ENCODE measurements around the gene CHST5. TPM values are rescaled to one million over a fixed set of nuclear protein-coding genes. Genes with fewer than 3 reads are reported as not detected.

The CHST5 gene
- total and polyA plus RNA-seq, 9 of the 15 experiments (the other 6 are each of a cell fraction or from before 2014, with no cell fraction given) = 0.06 to 0.21 (median 0.14) TPM; not detected in 5

- TF ChIP-seq HDAC6 (IDR thresholded peaks at IDR 0.05; ENCODE audit: low read depth, low read length) = no peak
Measured at GRCh38 chr16:75481475-75481874, 54.4 kb downstream of the CHST5 start (continued).

DNA sequence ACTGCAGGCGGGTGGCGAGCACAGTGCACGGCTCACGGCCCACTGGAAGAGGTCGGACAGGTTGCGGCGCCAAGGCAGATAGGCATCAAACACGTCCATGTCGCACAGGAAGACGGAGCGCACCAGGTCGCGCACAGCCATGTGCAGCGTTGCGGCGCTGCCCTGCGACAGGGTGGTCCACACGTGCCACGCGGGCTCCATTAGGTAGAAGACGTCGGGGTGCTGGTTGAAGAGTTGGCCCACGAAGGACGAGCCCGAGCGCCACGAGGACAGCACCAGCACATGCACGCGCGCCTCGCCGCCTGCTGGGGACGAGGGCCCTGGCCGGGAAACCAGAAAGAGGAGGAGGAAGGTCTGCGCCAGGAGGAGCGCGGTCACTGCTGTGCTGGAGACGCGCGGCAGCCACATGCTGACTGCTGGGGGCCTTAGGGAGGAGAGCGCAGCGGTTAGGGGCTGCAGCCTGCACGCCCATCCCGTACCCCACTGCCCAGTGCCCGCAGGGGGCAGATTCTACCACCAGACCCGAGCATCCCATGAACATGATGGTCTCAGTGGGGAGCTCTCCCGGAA is 56.4 kb downstream of the CHST5 start:
- H3K4me2 ChIP-seq (ENCODE audit: insufficient read depth, low read length) = no peak overlapping the region
- POLR2A ChIA-PET = no interaction called here
- BruUV-seq (replicated peaks) = no TSS peak
- no peak overlapping the region for H2AFZ ChIP-seq (ENCODE audit: low read depth, low read length)
- H4K20me1 ChIP-seq (replicated peaks; ENCODE audit: control insufficient read depth, insufficient read depth, low read length) = no peaks in the 10 kb centered on the region; the same call in 1 of the 2 replicates
- no peak overlapping the region for H3K4me3 ChIP-seq
- peaks cover 0 to 9% of the 10 kb centered on the region in 2 experiments; a peak in 2 of 5 replicates for H3K4me1 ChIP-seq (replicated peaks in 1 of 2; ENCODE audit: control insufficient read depth in 2 of 2, insufficient read depth in 2 of 2, low read length in 2 of 2)
- CTCF ChIA-PET (ENCODE audit: low intra/inter-chr PET ratio) = no interaction called here
- H3K9me3 ChIP-seq (replicated peaks; ENCODE audit: control insufficient read depth, insufficient read depth, low read depth, low read length) = no peaks in the 10 kb centered on the region
- TF ChIP-seq E2F6 (IDR thresholded peaks at IDR 0.05; ENCODE audit: borderline replicate concordance in 1 of 2, extremely low read depth in 1 of 2, insufficient read depth in 1 of 2, insufficient read length in 1 of 2, low read depth in 1 of 2, low read length in 1 of 2, poor library complexity in 1 of 2, severe bottlenecking in 1 of 2) = peak in 1 of 2 experiments; percentile 29
- TF ChIP-seq NEUROD1 (IDR thresholded peaks at IDR 0.05; ENCODE audit: borderline replicate concordance, low read depth, low read length, partially characterized antibody) = no peak
- H3K36me3 ChIP-seq (ENCODE audit: control insufficient read depth, insufficient read depth, low read length) = no peaks in the 10 kb centered on the region
- no peaks in the 10 kb centered on the region for H3K9me1 ChIP-seq (ENCODE audit: control insufficient read depth, insufficient read depth, low read length)
- 46% methylated on average over 34 of the region's 47 CpGs for WGBS (ENCODE audit: insufficient coverage, low coverage, missing lambda C conversion rate)
- in situ Hi-C loops (cut with MboI) (loop anchor here (10.0 kb wide), 1 partner anchor 285 kb away; no protein-coding TSS in a partner anchor), intact Hi-C loops (cut with micrococcal nuclease) (no loop called here)
- FAIRE-seq (no peak), DNase-seq (ENCODE audit: extremely low read depth in 1 of 4, low spot score in 3 of 4) (no peak), ATAC-seq (no peak)
- H3K79me2 ChIP-seq (ENCODE audit: control insufficient read depth, insufficient read depth, low read length) = no peaks in the 10 kb centered on the region
- peaks cover 13 to 62% of the 10 kb centered on the region in 2 experiments; a peak in 4 of 5 replicates for H3K27me3 ChIP-seq (ENCODE audit: control insufficient read depth in 2 of 2, insufficient read depth in 2 of 2, low read length in 2 of 2)
- H3K27ac ChIP-seq (ENCODE audit: extremely low read depth, low read depth, low read length) = no peak overlapping the region
- no peak overlapping the region; a peak in 1 of 4 replicates for H3K9ac ChIP-seq (ENCODE audit: insufficient read depth in 1 of 2, low read depth in 2 of 2, low read length in 2 of 2)

Other genes starting within 250 kb of the CHST5 start
Only the 7 nearest of the 11 such genes appear.
- gene CFDP1, start 102.6 kb downstream of the CHST5 start, total RNA-seq (2014; rRNA removed) = 40.0 and 43.7 TPM in 2 replicates
- 70.4 and 73.6 TPM in 2 replicates for gene CFDP1, start 102.6 kb downstream of the CHST5 start, total RNA-seq (2014; rRNA removed; fragmentation: Illumina TruSeq; extraction: Trizol)
- 76.7 and 77.1 TPM in 2 replicates for gene CFDP1, start 102.6 kb downstream of the CHST5 start, total RNA-seq (2015; rRNA removed; fragmentation: Illumina TruSeq; extraction: Trizol)
- gene CFDP1, start 102.6 kb downstream of the CHST5 start, total RNA-seq (2021) = 30.3 and 31.5 TPM in 2 replicates
- gene CFDP1, start 102.6 kb downstream of the CHST5 start, polyA plus RNA-seq (2011; rRNA removed) = 29.2 and 44.3 TPM in 2 replicates
- 61.1 and 78.4 TPM in 2 replicates for gene CFDP1, start 102.6 kb downstream of the CHST5 start, polyA plus RNA-seq (2014; fragmentation: Illumina TruSeq; extraction: Trizol)
- 10 to 100 TPM; 33.4 to 61.7 TPM for gene CFDP1, start 102.6 kb downstream of the CHST5 start, polyA plus RNA-seq (2014; fragmentation: Nextera tagmentation; extraction: Ambion mirVana)
- 57.5 and 65.0 TPM in 2 replicates for gene CFDP1, start 102.6 kb downstream of the CHST5 start, polyA plus RNA-seq (2014; rRNA removed)
- gene TMEM170A, start 71.4 kb downstream of the CHST5 start, total RNA-seq (2014; rRNA removed) = 11.3 and 15.0 TPM in 2 replicates
- 17.6 and 18.2 TPM in 2 replicates for gene TMEM170A, start 71.4 kb downstream of the CHST5 start, total RNA-seq (2014; rRNA removed; fragmentation: Illumina TruSeq; extraction: Trizol)
- 18.4 and 19.0 TPM in 2 replicates for gene TMEM170A, start 71.4 kb downstream of the CHST5 start, total RNA-seq (2015; rRNA removed; fragmentation: Illumina TruSeq; extraction: Trizol)
- gene TMEM170A, start 71.4 kb downstream of the CHST5 start, total RNA-seq (2021) = 16.6 and 18.0 TPM in 2 replicates
- gene TMEM170A, start 71.4 kb downstream of the CHST5 start, polyA plus RNA-seq (2011; rRNA removed) = 28.3 and 30.2 TPM in 2 replicates
- 9.2 and 11.2 TPM in 2 replicates for gene TMEM170A, start 71.4 kb downstream of the CHST5 start, polyA plus RNA-seq (2014; fragmentation: Illumina TruSeq; extraction: Trizol)
- gene TMEM170A, start 71.4 kb downstream of the CHST5 start, polyA plus RNA-seq (2014; fragmentation: Nextera tagmentation; extraction: Ambion mirVana) = 1 to 10 TPM; 6.1 to 7.3 TPM
- gene TMEM170A, start 71.4 kb downstream of the CHST5 start, polyA plus RNA-seq (2014; rRNA removed) = 10.0 and 10.2 TPM in 2 replicates
- 0.05 TPM in 1 of 2 replicates, not detected in the other for gene CHST6, start 40.7 kb downstream of the CHST5 start, total RNA-seq (2014; rRNA removed)
- gene CHST6, start 40.7 kb downstream of the CHST5 start, total RNA-seq (2014; rRNA removed; fragmentation: Illumina TruSeq; extraction: Trizol) = not detected in 2 replicates
- gene CHST6, start 40.7 kb downstream of the CHST5 start, total RNA-seq (2015; rRNA removed; fragmentation: Illumina TruSeq; extraction: Trizol) = not detected in 2 replicates
- gene CHST6, start 40.7 kb downstream of the CHST5 start, total RNA-seq (2021) = 0.02 and 0.09 TPM in 2 replicates
- gene CHST6, start 40.7 kb downstream of the CHST5 start, polyA plus RNA-seq (2011; rRNA removed) = 0.01 TPM in 1 of 2 replicates, not detected in the other
- gene CHST6, start 40.7 kb downstream of the CHST5 start, polyA plus RNA-seq (2014; fragmentation: Illumina TruSeq; extraction: Trizol) = not detected in 2 replicates
- not detected for gene CHST6, start 40.7 kb downstream of the CHST5 start, polyA plus RNA-seq (2014; fragmentation: Nextera tagmentation; extraction: Ambion mirVana)
- not detected in 2 replicates for gene CHST6, start 40.7 kb downstream of the CHST5 start, polyA plus RNA-seq (2014; rRNA removed)
- gene TMEM231, start 20.1 kb upstream of the CHST5 start, total RNA-seq (2014; rRNA removed) = 9.0 and 13.0 TPM in 2 replicates
- gene TMEM231, start 20.1 kb upstream of the CHST5 start, total RNA-seq (2014; rRNA removed; fragmentation: Illumina TruSeq; extraction: Trizol) = 7.6 and 9.1 TPM in 2 replicates
- gene TMEM231, start 20.1 kb upstream of the CHST5 start, total RNA-seq (2015; rRNA removed; fragmentation: Illumina TruSeq; extraction: Trizol) = 6.8 and 7.2 TPM in 2 replicates
- gene TMEM231, start 20.1 kb upstream of the CHST5 start, total RNA-seq (2021) = 12.6 and 13.9 TPM in 2 replicates
- gene TMEM231, start 20.1 kb upstream of the CHST5 start, polyA plus RNA-seq (2011; rRNA removed) = 27.6 and 30.2 TPM in 2 replicates
- 15.6 and 17.0 TPM in 2 replicates for gene TMEM231, start 20.1 kb upstream of the CHST5 start, polyA plus RNA-seq (2014; fragmentation: Illumina TruSeq; extraction: Trizol)
- 1 to 10 TPM; 1.6 to 2.8 TPM for gene TMEM231, start 20.1 kb upstream of the CHST5 start, polyA plus RNA-seq (2014; fragmentation: Nextera tagmentation; extraction: Ambion mirVana)
- 10.9 and 13.0 TPM in 2 replicates for gene TMEM231, start 20.1 kb upstream of the CHST5 start, polyA plus RNA-seq (2014; rRNA removed)
- 39.8 and 42.1 TPM in 2 replicates for gene GABARAPL2, start 30.3 kb upstream of the CHST5 start, total RNA-seq (2014; rRNA removed)
- 65.5 and 81.6 TPM in 2 replicates for gene GABARAPL2, start 30.3 kb upstream of the CHST5 start, total RNA-seq (2014; rRNA removed; fragmentation: Illumina TruSeq; extraction: Trizol)
- 49.0 and 50.5 TPM in 2 replicates for gene GABARAPL2, start 30.3 kb upstream of the CHST5 start, total RNA-seq (2015; rRNA removed; fragmentation: Illumina TruSeq; extraction: Trizol)
- gene GABARAPL2, start 30.3 kb upstream of the CHST5 start, total RNA-seq (2021) = 89.2 and 91.8 TPM in 2 replicates
- 89.0 and 118 TPM in 2 replicates for gene GABARAPL2, start 30.3 kb upstream of the CHST5 start, polyA plus RNA-seq (2011; rRNA removed)
- gene GABARAPL2, start 30.3 kb upstream of the CHST5 start, polyA plus RNA-seq (2014; fragmentation: Illumina TruSeq; extraction: Trizol) = 88.2 and 94.1 TPM in 2 replicates
- 100 to 1,000 TPM; 252 to 288 TPM for gene GABARAPL2, start 30.3 kb upstream of the CHST5 start, polyA plus RNA-seq (2014; fragmentation: Nextera tagmentation; extraction: Ambion mirVana)
- 101 and 105 TPM in 2 replicates for gene GABARAPL2, start 30.3 kb upstream of the CHST5 start, polyA plus RNA-seq (2014; rRNA removed)
- 23.6 and 26.2 TPM in 2 replicates for gene ADAT1, start 87.2 kb upstream of the CHST5 start, total RNA-seq (2014; rRNA removed)
- gene ADAT1, start 87.2 kb upstream of the CHST5 start, total RNA-seq (2014; rRNA removed; fragmentation: Illumina TruSeq; extraction: Trizol) = 28.2 and 33.3 TPM in 2 replicates
- 34.4 and 36.7 TPM in 2 replicates for gene ADAT1, start 87.2 kb upstream of the CHST5 start, total RNA-seq (2015; rRNA removed; fragmentation: Illumina TruSeq; extraction: Trizol)
- gene ADAT1, start 87.2 kb upstream of the CHST5 start, total RNA-seq (2021) = 26.1 and 30.9 TPM in 2 replicates
- 25.2 and 32.2 TPM in 2 replicates for gene ADAT1, start 87.2 kb upstream of the CHST5 start, polyA plus RNA-seq (2011; rRNA removed)
- 36.0 and 39.4 TPM in 2 replicates for gene ADAT1, start 87.2 kb upstream of the CHST5 start, polyA plus RNA-seq (2014; fragmentation: Illumina TruSeq; extraction: Trizol)
- gene ADAT1, start 87.2 kb upstream of the CHST5 start, polyA plus RNA-seq (2014; fragmentation: Nextera tagmentation; extraction: Ambion mirVana) = 10 to 100 TPM; 16.0 to 20.6 TPM
- gene ADAT1, start 87.2 kb upstream of the CHST5 start, polyA plus RNA-seq (2014; rRNA removed) = 18.7 and 27.4 TPM in 2 replicates
- gene KARS1, start 111.6 kb upstream of the CHST5 start, total RNA-seq (2014; rRNA removed) = 254 and 273 TPM in 2 replicates
- gene KARS1, start 111.6 kb upstream of the CHST5 start, total RNA-seq (2014; rRNA removed; fragmentation: Illumina TruSeq; extraction: Trizol) = 308 and 329 TPM in 2 replicates
- gene KARS1, start 111.6 kb upstream of the CHST5 start, total RNA-seq (2015; rRNA removed; fragmentation: Illumina TruSeq; extraction: Trizol) = 289 and 304 TPM in 2 replicates
- gene KARS1, start 111.6 kb upstream of the CHST5 start, total RNA-seq (2021) = 257 and 269 TPM in 2 replicates
- 248 and 313 TPM in 2 replicates for gene KARS1, start 111.6 kb upstream of the CHST5 start, polyA plus RNA-seq (2011; rRNA removed)
- 351 and 386 TPM in 2 replicates for gene KARS1, start 111.6 kb upstream of the CHST5 start, polyA plus RNA-seq (2014; fragmentation: Illumina TruSeq; extraction: Trizol)
- gene KARS1, start 111.6 kb upstream of the CHST5 start, polyA plus RNA-seq (2014; fragmentation: Nextera tagmentation; extraction: Ambion mirVana) = 100 to 1,000 TPM; 223 to 313 TPM
- gene KARS1, start 111.6 kb upstream of the CHST5 start, polyA plus RNA-seq (2014; rRNA removed) = 257 and 275 TPM in 2 replicates

Measured in K562 (cell line).